HG03066 (cell line): Measurements from ENCODE around the gene PIP5K1B.
"Not testable (repeated sequence)": the region's sequence is repeated elsewhere in the genome, so short reads cannot be mapped to it uniquely, and the experiment has no call there.

Source experiments
- ATAC-seq: cut with Tn5 transposase; IDR thresholded peaks from one replicate; pipeline ENCODE4 v1.9.1; 2021; ENCODE audit warnings: low read depth; ENCODE audit not compliant: unreplicated experiment

The PIP5K1B gene

GRCh38 chr9:68975365-68976043 lies 270.5 kb downstream of the PIP5K1B start:
- ATAC-seq = no peak

GRCh38 chr9:68978066-68978465 lies 273.0 kb downstream of the PIP5K1B start:
- ATAC-seq = no peak

DNA sequence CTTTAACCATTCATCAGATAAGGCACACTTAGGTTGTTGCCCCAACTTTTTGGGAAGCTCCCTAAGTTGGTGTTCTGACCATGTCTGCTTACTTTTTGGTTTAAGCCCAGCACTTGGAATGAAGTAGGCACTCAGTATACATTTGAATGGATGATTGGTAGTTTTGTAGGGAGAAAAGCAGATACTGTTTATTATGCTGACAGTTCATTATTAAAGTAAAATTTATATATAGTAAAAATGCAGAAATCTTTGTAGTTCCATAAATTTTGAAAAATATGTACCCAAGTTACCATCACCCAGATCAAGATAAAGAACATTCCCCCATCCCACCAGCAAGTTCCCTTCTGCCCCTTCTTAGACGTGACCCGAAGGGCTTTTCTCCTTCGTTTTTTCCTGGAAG lies 273.5 kb downstream of the PIP5K1B start:
- no peak for ATAC-seq

- no peak for ATAC-seq
Observed at GRCh38 chr9:68979538-68980314, 274.7 kb downstream of the PIP5K1B start.

- no peak for ATAC-seq
Observed at GRCh38 chr9:68980341-68980914, 275.4 kb downstream of the PIP5K1B start.

GRCh38 chr9:68981789-68982188 lies 276.7 kb downstream of the PIP5K1B start:
- peak; percentile 52 for ATAC-seq

DNA sequence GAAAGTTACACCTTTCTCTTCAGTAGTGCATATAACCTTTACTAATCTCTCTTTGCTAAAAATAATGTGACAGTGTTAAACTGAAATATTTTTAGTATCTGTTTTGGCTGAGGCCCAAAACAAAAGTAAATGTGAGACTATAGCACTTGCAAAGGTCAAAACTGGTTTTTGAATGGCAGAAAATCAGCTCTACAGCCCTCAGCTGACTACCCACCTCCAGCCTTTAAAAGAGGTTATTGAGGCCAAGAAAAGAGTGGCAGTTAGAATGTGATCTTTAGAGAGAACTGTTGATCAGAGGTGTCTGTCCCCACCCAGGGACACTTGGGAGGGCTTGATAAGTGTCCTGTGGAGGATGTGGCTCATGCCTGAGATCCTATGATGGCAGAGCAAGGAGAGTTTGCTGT lies 278.0 kb downstream of the PIP5K1B start:
- peak; percentile 49 for ATAC-seq

- no peak for ATAC-seq
Observed at GRCh38 chr9:68983522-68984424, 278.7 kb downstream of the PIP5K1B start.

DNA sequence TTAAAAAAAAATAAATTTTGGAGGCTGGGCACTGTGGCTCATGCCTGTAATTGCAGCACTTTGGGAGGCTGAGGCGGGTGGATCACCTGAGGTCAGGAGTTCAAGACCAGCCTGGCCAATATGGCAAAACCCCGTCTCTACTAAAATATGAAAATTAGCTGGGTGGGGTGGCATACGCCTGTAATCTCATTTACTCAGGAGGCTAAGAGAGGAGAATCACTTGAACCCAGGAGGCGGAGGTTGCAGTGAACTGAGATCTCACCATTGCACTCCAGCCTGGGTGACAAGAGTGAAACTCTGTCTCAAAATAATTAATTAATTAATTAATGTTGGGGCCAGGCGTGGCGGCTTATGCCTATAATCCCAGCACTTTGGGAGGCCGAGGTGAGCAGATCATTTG lies 281.9 kb downstream of the PIP5K1B start:
- ATAC-seq = not testable (repeated sequence)

DNA sequence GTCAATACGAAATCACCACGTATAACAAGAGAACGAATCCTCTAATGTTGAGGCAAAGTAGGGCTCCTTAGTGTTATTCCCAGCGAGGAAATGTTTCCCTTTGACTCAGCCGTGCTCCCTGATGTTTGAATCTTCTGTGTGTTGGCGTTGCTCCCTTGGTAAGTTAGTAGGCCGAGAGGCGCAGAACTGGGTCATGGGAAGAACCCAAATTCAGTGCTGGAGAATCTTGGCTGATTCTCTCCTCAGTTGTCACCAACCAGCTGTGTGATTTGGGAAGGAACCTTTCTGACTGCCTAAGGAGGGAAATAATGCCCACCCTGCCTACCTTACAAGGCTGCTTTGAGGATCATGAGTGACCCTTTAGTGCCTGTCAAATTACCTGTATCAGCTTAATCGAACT lies 286.4 kb downstream of the PIP5K1B start:
- no peak for ATAC-seq

DNA sequence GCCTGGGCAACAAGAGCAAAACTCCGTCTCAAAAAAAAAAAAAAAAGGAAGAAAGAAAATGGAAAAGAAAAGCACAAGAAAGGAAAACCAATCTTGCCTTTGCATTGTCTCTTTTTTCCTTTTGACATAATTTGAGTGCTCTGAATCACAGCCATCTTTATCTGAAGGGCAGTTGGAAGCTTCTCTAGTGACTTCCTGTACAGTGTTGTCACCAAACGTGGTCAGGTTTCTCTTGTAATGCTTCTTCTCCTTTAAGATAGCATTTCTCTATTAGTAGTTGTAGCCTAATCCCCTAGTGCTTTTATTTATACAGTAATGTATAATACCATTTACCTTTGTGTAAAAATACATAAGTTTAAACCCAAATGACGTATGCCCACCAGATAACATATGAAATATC lies 290.7 kb downstream of the PIP5K1B start:
- ATAC-seq = no peak

DNA sequence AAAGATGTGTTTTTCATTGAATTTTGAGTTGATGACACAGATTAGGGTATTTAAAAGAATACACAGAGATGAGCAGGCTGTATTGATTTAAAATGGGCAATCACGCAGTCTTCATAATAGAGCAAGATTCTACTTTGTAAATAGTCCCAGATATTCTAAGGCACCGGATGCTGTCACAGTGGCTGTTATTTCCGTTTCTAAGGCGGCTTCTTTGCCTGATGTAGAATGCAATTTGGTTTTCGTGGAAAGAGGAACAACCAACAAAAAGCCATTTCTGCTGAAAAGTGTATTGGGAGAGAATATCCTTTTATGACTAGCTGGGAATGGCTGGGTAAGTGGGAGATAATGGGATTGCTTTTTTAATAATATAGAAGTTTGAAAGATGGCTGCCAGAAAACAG lies 291.4 kb downstream of the PIP5K1B start:
- no peak for ATAC-seq

DNA sequence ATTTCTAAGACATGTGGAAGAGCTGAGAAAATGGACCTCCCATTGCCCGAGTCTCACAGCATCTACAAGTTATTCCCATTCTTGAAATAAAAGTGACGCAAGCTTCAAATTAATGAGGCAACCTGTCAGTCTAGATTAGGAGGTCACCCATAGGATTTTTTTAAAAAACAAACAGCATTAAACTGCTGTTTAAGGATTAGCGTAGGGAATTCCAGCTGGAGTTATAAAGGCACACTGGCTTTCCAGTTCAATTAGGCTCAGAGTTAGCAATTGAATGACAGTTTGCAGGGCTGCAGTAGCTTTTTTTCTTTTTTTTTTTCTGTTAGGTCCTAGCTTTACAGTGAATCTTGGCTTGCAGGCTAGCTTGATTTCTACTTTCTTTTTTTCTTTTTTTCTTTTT lies 292.6 kb downstream of the PIP5K1B start:
- no peak for ATAC-seq

- no peak for ATAC-seq
Observed at GRCh38 chr9:68998385-68998784, 293.3 kb downstream of the PIP5K1B start.

- ATAC-seq = no peak
Observed at GRCh38 chr9:68998812-68999211, 293.8 kb downstream of the PIP5K1B start.

GRCh38 chr9:68999393-69000105 lies 294.5 kb downstream of the PIP5K1B start:
- peak; percentile 67 for ATAC-seq

- no peak for ATAC-seq
Observed at GRCh38 chr9:69001921-69002320, 296.9 kb downstream of the PIP5K1B start.

DNA sequence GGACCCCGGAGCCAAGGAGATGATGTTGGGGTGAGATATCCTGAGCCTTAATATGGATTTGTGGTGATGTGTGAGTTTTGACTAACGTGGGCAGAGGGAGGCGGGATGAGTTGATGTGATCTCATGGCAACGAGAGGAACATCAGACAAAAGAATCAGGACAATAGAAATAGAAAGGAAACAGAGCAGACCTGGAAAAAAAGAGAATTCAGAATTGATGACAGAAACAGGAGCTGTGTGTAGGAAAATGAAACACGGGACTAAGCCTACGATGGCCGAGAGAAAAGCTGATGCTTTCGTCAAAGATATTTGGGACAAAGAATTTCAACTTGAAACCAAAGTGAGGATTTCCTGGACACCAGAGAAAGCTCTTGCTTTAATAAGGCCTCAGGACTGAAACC lies 298.0 kb downstream of the PIP5K1B start:
- no peak for ATAC-seq

GRCh38 chr9:69004836-69005235 lies 299.8 kb downstream of the PIP5K1B start:
- ATAC-seq = no peak

DNA sequence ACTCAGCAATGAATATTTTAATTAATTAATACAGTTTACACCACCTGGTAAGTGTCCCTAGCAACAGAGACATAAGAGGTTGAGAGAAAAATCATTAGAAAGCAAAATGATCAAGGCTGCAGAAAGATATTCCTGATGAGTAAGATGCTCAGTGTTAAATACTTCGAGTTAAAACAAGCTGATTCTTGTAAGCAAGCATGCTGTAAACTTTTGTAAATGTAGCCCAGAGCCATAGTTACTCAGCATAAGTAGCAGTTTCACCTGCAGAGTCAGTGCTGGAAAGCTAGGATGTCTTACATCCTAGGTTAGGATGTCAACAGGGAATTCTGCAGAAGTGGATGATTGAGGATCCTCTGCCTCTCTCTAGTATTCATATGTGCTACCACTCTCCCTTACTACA lies 304.7 kb downstream of the PIP5K1B start:
- no peak for ATAC-seq
